ENCODE measurements around the gene PNPLA7.

DNA sequence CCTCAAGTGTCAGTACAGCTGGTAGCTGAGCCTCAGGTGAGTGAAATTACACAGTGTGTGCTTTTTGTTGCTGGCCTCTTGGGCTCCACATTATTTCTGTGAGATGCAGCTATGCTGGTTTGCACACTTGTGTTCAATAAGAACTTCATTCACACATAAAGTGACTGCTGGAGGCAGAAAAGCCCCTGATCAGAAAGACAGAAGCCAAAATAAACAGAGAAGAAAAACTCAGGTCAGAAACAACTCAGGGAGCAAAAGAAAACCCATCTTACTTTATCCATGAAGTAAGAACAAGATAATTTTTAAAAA lies 15.1 kb downstream of the PNPLA7 start:
- TF ChIP-seq, protein P1, sequence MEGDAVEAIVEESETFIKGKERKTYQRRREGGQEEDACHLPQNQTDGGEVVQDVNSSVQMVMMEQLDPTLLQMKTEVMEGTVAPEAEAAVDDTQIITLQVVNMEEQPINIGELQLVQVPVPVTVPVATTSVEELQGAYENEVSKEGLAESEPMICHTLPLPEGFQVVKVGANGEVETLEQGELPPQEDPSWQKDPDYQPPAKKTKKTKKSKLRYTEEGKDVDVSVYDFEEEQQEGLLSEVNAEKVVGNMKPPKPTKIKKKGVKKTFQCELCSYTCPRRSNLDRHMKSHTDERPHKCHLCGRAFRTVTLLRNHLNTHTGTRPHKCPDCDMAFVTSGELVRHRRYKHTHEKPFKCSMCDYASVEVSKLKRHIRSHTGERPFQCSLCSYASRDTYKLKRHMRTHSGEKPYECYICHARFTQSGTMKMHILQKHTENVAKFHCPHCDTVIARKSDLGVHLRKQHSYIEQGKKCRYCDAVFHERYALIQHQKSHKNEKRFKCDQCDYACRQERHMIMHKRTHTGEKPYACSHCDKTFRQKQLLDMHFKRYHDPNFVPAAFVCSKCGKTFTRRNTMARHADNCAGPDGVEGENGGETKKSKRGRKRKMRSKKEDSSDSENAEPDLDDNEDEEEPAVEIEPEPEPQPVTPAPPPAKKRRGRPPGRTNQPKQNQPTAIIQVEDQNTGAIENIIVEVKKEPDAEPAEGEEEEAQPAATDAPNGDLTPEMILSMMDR (IDR thresholded peaks at IDR 0.05), result peak in 1 of 5 experiments; percentile 7
- no peak for TF ChIP-seq POLR2AphosphoS5 (IDR thresholded peaks at IDR 0.05)

Measured in transverse colon (tissue), 4 donors.